ENCODE data around the gene NKX6-1.
A peak's percentile ranks its signal among the peaks of the same experiment; 100 is the strongest.

NKX6-1 gene

DNA sequence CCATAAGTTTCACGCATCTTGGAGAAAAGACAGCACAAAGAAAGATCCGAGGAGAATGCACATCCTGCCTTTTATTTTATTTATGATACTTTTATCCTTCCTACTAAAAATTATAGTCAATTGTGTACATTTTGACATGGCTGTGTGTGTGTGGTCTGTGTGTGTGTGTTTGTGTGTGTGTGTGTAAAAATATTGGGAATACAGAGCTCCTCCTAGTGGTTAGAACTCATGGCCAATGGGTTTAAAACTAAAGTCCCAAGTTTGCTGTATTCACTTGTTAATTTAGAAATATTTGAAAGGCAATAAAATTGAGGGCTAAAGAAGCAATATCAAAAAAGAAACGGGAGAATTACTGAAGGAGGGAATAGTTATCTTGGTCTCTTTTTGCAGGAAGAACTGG is 47.5 kb downstream of the NKX6-1 start:
- Histone ChIP-seq H3K4me2 (ENCODE audit: low read length) (no peak overlapping the region), H3K4me1 (ENCODE audit: control insufficient read depth, low read length) (no peaks in the 10 kb centered on the region), H3F3A (ENCODE audit: control insufficient read depth, insufficient read depth) (no peaks in the 10 kb centered on the region), H3K27me3 (ENCODE audit: control insufficient read depth, low read length) (no peaks in the 10 kb centered on the region), H3K4me3 (ENCODE audit: low read length) (no peak overlapping the region), H4K20me1 (ENCODE audit: control insufficient read depth, insufficient read depth, low read depth, low read length) (no peaks in the 10 kb centered on the region), H3K36me3 (ENCODE audit: control insufficient read depth, low read length) (no peaks in the 10 kb centered on the region), H3K79me2 (ENCODE audit: control insufficient read depth, low read length) (no peaks in the 10 kb centered on the region), H3K9me2 (replicated peaks; ENCODE audit: control insufficient read depth, low read length) (no peaks in the 10 kb centered on the region), H3K27ac (ENCODE audit: low read depth, low read length) (no peak overlapping the region), H3K9me3 (ENCODE audit: control insufficient read depth, insufficient read depth, low read length) (no peaks in the 10 kb centered on the region)
- no peak for TF ChIP-seq EZH2phosphoT487 (IDR thresholded peaks at IDR 0.05; ENCODE audit: borderline replicate concordance, low read length)
- TF ChIP-seq, protein P1, sequence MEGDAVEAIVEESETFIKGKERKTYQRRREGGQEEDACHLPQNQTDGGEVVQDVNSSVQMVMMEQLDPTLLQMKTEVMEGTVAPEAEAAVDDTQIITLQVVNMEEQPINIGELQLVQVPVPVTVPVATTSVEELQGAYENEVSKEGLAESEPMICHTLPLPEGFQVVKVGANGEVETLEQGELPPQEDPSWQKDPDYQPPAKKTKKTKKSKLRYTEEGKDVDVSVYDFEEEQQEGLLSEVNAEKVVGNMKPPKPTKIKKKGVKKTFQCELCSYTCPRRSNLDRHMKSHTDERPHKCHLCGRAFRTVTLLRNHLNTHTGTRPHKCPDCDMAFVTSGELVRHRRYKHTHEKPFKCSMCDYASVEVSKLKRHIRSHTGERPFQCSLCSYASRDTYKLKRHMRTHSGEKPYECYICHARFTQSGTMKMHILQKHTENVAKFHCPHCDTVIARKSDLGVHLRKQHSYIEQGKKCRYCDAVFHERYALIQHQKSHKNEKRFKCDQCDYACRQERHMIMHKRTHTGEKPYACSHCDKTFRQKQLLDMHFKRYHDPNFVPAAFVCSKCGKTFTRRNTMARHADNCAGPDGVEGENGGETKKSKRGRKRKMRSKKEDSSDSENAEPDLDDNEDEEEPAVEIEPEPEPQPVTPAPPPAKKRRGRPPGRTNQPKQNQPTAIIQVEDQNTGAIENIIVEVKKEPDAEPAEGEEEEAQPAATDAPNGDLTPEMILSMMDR (IDR thresholded peaks at IDR 0.05; ENCODE audit: low read depth, low read length, poor library complexity, severe bottlenecking) = peak; percentile 44

DNA sequence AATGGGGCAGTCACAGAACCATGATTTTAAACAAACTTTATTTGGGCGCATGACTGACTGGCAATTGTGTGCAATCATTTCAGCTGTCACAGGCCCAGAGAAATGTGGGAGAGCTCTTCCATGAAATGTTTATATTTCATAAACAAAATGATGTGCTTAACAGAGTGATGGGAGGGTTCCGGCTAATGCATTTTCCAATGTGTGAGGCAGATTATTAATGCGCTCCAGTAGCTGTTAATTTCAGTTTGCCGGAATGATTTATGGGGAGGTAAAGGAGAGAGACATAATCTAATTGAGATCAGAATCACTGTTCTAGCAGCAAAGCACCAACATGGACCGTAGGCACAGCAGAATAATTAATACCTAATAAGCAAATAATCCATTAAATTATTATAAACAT is 55.6 kb downstream of the NKX6-1 start:
- no peak overlapping the region for H3K4me3 ChIP-seq (ENCODE audit: low read length)
- no peak overlapping the region for H3K27ac ChIP-seq (ENCODE audit: low read depth, low read length)
- no peak overlapping the region for H3K4me2 ChIP-seq (ENCODE audit: low read length)
- no peaks in the 10 kb centered on the region for H3K9me3 ChIP-seq (ENCODE audit: control insufficient read depth, insufficient read depth, low read length)
- H3K4me1 ChIP-seq (ENCODE audit: control insufficient read depth, low read length) = no peaks in the 10 kb centered on the region
- no peaks in the 10 kb centered on the region for H3K36me3 ChIP-seq (ENCODE audit: control insufficient read depth, low read length)
- no peaks in the 10 kb centered on the region for H3K79me2 ChIP-seq (ENCODE audit: control insufficient read depth, low read length)
- no peaks in the 10 kb centered on the region for H4K20me1 ChIP-seq (ENCODE audit: control insufficient read depth, insufficient read depth, low read depth, low read length)
- TF ChIP-seq, protein P1 (IDR thresholded peaks at IDR 0.05; ENCODE audit: low read depth, low read length, poor library complexity, severe bottlenecking) = no peak
- no peak for TF ChIP-seq EZH2phosphoT487 (IDR thresholded peaks at IDR 0.05; ENCODE audit: borderline replicate concordance, low read length)
- H3F3A ChIP-seq (ENCODE audit: control insufficient read depth, insufficient read depth) = no peaks in the 10 kb centered on the region
- H3K9me2 ChIP-seq (replicated peaks; ENCODE audit: control insufficient read depth, low read length) = no peaks in the 10 kb centered on the region
- H3K27me3 ChIP-seq (ENCODE audit: control insufficient read depth, low read length) = no peaks in the 10 kb centered on the region

DNA sequence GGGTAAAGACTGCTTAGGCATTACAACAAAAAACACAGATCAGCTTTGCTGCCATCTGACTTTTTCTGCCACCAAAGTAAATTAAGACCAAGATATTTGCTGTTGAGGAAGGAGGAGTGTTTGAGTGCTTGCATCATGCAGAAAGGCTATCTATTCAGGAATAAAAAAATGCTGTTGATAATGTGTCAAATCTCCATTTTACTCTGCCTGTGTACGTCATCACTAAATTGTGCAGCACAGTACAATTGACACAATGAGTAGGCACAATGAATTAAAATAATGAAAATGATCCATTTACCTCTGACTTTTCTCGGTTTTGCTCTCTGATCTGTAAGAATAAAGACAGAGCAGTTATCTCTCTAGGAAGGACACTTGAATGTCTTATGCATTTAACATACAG is 56.3 kb downstream of the NKX6-1 start:
- no peaks in the 10 kb centered on the region for H4K20me1 ChIP-seq (ENCODE audit: control insufficient read depth, insufficient read depth, low read depth, low read length)
- no peak for TF ChIP-seq EZH2phosphoT487 (IDR thresholded peaks at IDR 0.05; ENCODE audit: borderline replicate concordance, low read length)
- TF ChIP-seq, protein P1 (IDR thresholded peaks at IDR 0.05; ENCODE audit: low read depth, low read length, poor library complexity, severe bottlenecking) = no peak
- no peak overlapping the region for H3K4me2 ChIP-seq (ENCODE audit: low read length)

More for the DNA sequence above, 56.3 kb downstream of the NKX6-1 start:
- Histone ChIP-seq H3K4me3 (ENCODE audit: low read length) (no peak overlapping the region), H3K27ac (ENCODE audit: low read depth, low read length) (no peak overlapping the region), H3K27me3 (ENCODE audit: control insufficient read depth, low read length) (no peaks in the 10 kb centered on the region), H3K9me3 (ENCODE audit: control insufficient read depth, insufficient read depth, low read length) (no peaks in the 10 kb centered on the region), H3F3A (ENCODE audit: control insufficient read depth, insufficient read depth) (no peaks in the 10 kb centered on the region), H3K79me2 (ENCODE audit: control insufficient read depth, low read length) (no peaks in the 10 kb centered on the region), H3K9me2 (replicated peaks; ENCODE audit: control insufficient read depth, low read length) (no peaks in the 10 kb centered on the region), H3K4me1 (ENCODE audit: control insufficient read depth, low read length) (no peaks in the 10 kb centered on the region), H3K36me3 (ENCODE audit: control insufficient read depth, low read length) (no peaks in the 10 kb centered on the region)
